CD4-positive, alpha-beta T cell treated with Interleukin-15 for 4 hours (primary cell): ENCODE results near the gene RXFP2.

Experiments
- DNase-seq: peaks from one replicate; pipeline ENCODE4 v3.0.0-alpha.2; 2020; ENCODE audit warnings: low spot score

The RXFP2 gene

DNA sequence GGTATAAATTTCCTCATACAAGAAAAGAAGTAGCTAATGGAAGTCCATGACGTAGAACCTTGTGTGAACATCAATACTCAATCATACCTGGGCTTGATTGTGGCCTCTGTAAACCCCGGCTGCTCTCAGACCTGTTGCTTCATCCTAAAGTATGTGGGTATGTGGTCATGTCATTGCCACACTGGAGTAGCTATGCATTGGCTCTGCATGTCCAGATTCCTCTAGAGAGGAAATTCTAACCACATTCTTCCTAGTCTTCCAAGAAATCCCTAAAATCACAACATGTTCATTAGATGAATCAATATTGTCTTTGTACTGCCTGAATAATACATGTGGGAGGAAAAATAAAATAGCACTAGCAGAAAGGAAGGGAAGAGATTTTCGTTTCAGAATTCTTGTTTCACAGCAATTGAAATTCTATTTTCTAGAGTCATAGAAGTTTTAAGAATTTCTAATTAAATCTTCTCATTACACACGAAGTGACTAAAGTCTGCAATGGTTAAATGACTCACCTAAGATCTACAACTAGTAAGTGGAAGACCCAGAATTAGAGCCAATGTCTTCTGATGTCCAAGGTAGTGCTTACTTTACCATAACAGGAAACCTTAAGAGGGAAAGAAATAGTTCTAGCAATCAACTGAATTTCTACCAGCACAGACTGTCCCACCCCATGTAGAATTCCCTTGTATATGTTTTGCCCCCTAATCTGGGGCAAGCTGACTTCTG lies 28.0 kb downstream of the RXFP2 start:
- no peak for DNase-seq

DNA sequence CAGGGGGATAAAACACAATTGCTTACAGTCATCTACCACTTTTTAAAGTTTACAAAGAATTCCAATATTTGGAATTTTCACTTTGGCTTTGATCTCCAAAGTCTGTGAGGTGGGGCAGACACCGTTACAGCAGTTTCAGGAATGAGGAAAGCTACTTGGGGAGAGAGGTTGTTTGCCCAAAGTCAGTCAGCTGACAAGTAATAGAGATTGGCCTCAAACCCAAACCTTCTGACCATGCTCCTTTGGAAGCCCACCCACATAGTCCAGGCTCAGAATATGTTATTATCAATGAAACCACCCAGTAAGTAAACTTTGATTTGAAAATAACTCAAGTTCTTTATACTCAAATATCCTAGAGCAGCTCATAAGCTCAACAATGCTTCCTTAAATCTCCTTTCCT lies 29.0 kb downstream of the RXFP2 start:
- DNase-seq, result no peak

DNA sequence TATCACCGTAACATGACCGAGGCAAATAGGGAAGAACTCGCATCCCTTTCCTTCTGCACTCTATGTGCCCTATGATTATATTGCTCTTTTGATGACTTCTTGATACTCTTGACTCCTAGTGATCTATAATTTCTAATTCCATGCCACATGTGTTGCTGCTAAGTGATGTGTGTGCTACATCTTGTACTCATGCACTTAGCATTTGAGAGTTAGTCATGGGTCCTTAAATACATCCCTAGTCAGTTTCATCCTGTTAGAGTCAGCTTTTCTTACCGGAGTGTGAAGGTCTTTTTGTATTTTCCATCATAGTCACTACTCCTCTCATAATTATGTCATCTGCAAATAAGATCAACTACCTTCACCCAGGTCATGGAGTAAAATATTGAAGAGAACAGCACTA lies 30.2 kb downstream of the RXFP2 start:
- no peak for DNase-seq

DNA sequence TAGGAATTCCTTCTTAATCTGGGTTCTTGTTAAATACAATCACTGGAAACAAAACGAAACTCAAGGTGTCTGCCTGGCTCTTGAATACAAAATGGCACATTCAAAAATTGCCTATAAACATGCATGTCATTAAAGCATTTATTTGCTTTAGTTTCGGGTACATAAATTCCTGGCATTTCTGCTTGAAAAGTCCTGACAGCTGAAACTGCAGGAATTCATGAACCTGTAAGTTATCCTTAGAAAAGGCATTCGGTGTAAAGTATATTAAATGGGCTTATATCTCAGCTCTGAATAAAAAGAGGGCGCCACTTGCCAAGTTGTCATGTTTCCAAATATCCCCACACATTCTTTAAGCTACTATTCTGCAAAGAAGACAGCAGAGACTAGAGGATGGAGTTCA lies 32.9 kb downstream of the RXFP2 start:
- no peak for DNase-seq

DNA sequence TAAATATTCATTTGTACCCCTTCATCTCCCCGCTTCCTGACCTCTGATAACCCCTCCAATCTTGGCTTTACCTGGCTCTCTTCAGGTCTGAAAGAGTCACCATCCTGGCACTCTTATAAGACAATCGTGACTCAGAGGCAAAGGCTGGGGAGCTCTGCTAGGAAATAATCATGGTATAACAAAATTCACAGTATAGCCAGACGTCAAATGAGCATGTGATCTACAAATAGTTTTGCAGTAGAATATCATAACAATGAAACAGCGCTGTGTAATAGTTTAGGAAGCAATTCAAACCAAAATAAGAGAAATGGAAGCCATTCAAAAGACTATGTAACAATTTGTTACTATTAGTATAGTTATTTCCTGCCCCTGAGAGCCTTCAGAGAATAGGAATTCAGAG lies 34.2 kb downstream of the RXFP2 start:
- DNase-seq, result no peak

DNA sequence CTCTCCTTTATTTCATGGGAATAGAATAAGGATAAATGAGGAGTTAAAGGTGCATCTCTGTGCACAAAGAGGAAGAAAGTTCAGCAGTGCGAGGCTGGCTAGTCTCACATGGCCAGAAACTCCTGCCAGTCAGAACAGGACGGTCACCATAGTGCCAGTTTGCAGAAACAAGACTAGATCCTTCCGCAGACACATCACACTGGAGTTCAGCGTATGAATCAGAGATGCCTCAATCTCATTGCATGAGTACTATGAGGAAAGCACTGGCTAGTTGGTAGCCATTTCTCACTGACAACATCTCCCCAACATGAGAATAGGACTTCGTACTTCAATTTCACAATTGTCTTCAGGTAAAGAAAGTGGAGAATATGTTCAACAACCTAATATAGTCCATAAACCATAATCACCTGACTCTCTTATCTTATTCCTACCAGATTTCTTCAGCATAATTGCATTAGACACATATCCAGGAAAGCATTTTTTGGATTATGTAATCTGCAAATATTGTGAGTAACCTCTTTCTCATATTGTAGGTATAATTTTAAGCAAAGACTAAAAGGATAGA lies 34.9 kb downstream of the RXFP2 start:
- no peak for DNase-seq

DNA sequence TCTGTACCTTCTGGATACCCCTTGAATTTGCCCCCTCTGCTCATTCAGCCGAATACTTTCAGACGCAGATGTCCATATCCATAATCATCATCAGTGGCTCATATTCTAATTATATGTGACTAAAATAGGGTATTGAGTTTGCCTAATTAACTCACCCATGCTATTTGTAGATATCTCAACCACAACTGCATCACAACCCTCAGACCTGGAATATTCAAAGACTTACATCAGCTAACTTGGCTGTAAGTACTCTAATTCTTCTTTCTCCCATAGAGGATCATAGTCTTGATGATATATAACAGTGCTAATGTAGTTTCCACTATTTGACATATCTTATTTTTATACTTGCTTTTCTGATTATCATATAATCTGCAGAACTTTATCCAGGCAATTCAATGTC lies 35.8 kb downstream of the RXFP2 start:
- no peak for DNase-seq

DNA sequence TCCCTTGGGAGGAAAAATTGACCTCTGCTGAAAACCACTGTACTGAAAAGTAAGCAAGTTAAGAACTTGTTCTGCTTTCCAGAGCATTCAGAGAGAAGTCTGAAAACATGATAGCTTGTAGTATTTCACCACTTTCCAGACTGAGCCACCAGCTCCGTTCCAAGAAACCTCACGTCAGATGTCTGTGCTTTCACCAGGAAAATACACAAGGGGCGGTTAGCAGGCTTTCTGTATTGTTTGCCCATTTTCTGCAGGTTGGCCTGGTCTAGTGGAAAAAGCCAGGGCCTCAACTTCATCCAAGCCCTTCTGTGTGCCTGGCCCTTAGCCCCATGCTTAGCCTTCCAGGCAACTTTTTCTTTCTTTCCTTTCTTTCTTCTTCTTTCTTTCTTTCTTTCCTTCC lies 36.4 kb downstream of the RXFP2 start:
- DNase-seq, result no peak

DNA sequence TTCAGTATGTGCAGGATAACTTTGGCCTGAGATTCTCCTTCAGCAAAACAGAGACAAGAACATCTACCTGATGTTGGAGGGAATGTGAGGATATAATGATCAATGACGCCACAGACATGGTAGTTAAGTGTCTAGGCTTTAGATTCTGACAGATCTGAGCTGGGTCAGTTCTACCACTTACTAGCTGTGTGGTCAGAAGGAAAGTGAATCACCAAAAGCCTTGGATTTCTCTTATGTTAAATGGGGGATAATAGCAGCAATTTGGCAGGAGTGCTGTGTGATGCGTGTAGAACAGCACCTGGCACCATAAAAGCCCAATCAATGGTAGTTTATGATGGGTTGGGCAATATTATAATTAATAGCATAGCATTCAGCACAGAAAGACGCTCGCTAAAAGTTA lies 41.7 kb downstream of the RXFP2 start:
- no peak for DNase-seq

DNA sequence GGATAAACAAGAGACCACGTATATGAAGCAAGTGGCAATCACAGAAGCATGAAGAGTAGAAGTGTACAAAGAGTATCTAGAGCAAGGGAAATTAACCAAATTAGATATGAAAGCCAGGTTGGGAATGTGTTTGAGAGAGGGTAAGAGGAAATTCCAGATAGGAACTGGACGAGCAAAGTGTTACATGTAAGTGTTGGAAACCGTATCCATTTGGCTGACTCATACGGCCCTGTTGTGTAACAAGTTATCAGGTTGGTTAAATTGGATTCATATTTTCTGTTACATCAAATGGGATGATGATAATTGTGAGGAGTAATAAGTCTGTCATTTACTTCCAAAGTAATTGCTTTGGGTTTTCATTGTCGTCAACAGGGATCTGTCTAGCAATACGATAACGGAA lies 46.7 kb downstream of the RXFP2 start:
- no peak for DNase-seq

DNA sequence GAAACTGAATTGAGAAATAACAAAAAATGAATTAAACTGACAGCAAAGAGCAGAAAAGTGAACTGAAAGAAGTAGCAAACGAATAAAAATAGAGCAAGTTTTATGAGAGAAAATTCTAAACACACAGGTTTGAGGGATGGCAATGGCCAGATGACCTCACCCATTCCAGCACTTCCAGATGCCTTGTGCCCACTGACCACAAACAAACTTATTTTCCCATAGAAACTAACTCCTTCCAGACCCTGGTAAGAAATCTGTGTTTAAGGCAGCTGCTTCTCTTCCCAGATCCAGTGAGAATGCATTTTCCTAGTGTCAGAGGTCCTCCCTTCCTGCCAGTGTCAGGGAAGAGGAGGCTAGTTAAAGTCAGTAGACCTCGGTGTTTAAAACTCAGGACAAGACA lies 51.7 kb downstream of the RXFP2 start:
- no peak for DNase-seq

DNA sequence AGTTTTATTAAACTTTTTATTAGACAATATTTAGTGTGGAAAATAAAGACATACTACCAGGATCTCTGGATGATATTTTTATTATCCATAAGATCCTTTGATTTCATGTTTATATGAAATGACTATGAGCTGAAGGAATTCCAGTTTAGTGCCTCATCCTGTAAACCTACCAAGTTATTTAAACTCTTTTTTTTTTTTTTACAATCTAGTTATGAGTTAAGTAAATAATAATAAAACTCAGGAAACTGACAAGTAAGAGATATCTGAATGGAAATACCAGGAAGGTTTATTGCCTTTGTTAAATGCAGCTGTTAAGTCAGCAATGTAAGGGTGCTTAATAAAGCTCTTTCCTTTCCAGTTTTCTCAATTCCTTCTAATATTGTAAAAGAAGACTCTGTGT lies 53.9 kb downstream of the RXFP2 start:
- DNase-seq, result no peak

DNA sequence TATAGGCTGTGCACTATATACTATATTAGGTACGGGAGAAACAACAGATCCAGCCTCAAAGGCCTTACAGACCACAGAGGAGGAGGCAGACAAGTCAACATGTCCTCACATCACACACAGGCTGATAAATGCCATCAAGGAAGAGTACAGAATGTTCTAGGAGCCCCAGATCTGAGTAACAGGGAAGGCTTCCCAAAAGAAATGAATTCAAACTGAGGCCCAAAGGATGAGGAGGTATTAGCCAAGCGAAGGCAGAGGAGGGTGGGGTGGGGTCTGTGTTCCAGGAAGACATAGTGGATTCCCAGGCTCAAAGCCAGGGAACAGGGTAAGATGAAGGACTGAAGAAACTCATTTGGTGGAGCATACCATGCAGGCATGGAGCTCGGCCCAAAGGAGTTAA lies 55.1 kb downstream of the RXFP2 start:
- no peak for DNase-seq

DNA sequence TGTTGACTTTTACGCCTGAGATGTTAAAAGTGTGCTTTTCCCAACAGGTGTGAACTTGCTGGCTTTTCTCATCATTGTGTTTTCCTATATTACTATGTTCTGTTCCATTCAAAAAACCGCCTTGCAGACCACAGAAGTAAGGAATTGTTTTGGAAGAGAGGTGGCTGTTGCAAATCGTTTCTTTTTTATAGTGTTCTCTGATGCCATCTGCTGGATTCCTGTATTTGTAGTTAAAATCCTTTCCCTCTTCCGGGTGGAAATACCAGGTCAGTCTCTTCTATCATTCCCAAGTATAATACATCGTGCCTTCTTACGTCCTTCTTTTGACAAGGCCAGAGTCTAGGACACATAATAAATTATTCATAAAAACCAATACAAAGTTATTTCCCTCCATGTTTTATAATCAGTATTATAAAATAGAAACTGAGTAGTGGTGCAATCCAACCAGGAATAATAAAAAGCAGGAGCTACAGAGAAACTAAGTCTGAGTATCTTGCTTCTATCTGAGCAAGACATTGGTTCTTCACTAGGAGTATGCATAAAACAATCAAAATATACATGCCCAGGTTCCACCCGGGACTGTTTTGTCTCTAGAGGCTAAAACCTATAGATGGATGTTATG lies 57.9 kb downstream of the RXFP2 start:
- DNase-seq, result no peak

DNA sequence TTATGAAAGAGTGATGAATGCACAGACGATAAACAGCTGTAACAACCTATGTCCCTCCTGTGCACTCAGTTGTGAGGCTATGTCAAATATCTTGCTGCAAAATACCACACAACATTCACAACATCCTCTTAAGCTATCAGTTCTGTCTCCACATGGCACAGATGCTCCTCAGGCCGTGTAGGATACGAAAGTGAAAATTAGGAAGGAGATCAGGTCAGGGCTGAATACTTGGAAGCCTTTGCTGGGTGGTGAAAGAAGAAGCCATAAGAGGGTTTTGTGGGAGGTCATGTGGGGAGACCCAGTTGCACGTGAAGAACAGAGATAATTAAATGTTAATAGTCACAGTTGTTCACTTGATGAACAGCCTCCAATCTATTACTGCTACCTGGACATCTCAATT lies 58.9 kb downstream of the RXFP2 start:
- DNase-seq, result no peak

DNA sequence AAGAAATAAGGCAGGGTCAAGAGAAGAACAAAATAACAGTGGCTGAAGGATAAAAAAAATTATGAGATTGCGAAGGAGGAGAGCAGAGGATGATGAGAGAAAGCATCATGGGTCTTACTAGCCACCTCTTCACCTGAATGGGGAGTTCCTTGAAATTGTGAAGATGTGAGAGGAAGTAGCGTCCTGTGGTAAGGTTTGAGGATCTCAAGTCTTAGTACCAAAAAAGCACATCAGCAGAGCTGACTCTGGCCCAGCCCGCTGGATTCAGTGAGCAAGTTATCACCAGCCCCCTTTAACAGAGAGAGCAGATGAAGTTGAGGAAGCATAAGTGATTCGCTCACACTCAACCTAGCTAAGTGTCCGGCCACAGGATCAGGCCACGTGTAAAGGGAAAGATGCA lies 61.8 kb downstream of the RXFP2 start:
- no peak for DNase-seq

DNA sequence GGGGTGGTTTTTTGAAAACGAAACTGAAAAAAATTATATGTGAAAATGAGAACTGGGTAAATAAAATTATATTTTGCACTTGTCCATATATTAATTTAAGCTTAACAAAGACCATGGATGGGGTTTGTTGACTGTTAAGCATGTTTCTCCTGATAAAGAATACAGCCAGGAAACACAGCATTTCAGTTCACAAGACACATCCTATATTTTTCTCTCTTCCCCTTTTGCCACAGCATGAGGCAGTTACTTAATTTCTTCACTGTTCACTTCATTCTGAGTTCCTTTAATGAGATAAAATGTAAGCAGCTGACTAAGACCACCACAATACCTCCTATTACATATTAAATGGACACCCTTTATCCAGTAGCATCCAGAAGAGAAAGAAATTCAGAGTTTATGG lies 64.0 kb downstream of the RXFP2 start:
- DNase-seq, result no peak

DNA sequence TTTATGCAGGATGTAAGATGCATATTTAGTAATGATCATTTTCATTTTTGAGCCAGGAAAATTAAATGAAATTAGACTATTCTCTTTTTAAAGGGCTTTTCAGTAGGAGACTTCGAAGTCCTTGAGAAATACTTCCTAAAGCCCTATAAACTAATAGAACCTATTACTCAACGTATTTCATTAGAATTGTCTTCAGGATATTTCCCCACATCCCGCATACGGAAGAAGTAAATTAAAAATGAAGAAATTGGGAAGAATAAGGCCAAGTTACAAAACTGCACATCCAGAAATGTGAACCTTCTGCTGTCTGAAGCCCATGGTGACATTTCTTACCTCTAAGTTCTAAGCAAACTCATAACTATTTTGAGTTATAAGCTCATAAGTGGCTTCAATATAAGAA lies 66.5 kb downstream of the RXFP2 start:
- no peak for DNase-seq

DNA sequence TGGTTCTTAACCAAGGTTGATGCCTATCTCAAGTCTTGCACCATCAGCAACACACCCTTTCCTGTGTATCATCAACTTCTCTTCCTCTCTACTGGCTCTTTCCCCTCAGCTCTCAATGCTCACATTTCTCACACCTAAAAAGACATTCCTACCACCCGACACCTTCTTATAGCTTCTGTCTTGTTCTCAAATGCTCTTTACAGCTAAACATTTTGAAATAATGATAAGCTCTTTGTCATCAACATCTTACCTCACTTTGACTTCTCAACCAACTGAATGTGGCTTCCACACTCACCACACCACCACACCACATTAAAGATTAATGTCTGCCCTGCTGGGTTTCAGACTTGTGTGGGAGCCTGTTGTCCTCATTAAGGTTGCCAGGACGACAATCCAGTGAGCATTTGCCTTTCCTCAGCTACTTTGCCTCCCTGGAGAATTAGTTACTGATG lies 67.8 kb downstream of the RXFP2 start:
- DNase-seq, result peak; percentile 65

DNA sequence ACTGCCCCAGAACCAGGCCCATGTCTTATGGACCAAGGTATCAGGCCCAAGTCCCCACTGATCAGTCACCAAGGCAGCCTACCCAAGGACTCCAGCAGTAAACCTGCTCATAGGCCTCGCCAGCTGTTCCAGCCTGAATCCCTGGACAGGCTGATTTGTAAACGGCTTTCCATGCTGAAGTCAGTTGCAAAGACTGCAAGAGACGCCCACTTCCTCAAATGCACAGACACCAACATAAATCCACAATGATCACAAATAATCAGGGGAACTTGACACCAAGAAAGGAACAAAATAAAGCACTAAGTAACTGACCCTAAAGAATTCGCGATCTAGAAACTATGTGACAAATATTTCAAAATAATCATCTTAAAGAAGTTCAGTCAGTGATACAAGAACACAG lies 75.2 kb downstream of the RXFP2 start:
- DNase-seq, result no peak

DNA sequence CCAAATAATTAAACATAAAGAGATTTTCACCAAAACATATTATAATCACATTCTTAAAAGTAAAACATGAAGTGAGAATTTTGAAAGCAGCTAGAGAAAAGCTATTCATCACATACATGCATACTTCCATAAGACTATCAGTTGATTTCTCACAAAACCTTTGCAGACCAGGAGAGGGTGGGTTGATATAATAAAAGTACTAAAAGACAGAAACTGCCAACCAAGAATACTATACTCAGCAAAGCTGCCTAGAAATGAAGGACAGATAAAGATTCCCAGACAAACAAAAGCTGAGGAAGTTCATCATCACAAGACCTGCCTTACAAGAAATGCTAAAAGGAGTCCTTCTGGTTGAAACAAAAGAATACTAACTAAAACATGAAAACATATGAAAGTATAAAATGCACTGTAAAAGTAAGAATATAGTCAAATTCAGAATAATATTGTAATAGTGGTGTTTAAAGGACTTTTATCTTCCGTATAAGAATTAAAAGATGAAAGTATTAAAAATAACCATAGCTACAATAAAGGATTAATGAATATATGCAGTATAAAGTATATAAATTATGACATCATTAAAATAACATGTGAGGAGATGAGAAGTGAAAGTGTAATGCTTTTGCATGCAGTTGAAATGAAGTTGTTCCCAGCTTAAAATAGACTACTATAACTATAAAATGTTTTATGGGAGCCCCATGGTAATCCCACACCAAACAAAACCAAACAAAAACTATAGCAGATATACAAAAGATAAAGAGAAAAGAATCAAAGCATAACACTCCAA lies 76.2 kb downstream of the RXFP2 start:
- DNase-seq, result no peak

DNA sequence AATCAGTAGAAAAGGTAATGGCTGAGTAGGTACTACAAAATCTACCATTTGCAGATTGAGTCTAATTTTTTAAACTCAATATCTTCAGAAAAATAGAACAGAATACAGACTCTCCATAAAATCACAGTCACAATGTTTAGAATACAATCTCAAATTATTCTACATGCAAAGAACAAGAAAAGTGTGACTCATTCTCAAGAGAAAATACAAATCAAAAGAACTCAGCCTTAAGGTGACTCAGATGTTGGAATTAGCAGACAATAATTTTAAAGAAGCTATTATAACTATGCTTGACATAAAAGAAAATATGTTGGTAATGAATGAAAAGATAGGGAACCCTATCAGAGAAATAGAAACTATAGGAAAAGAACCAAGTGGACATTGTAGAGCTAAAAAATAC lies 78.9 kb downstream of the RXFP2 start:
- DNase-seq, result no peak
